ENCODE results near the gene BRF1. TPM values are rescaled to one million over a fixed set of nuclear protein-coding genes. Genes with fewer than 3 reads are reported as not detected.

BRF1 gene
- total RNA-seq, 4 donors from 2014 or later = 44.5 to 99.6 (median 56.2) TPM

GRCh38 chr14:105180592-105181548 is 119.9 kb downstream of the BRF1 start, which contains the start of gene NUDT14:
Gene NUDT14 (minus strand): TSS chr14:105181312. CDS start chr14:105181209, 103 bp downstream.
- H3K9me3 ChIP-seq = no peaks in the 10 kb centered on the region
- no peaks in the 10 kb centered on the region for H3K36me3 ChIP-seq
- H3K4me1 ChIP-seq = peaks cover 13 to 26% of the 10 kb centered on the region in 2 donors
- intact Hi-C loops (cut with DNase I) = no loop called here
- H3K27ac ChIP-seq = no peak within 1 kb of the TSS
- H3K27me3 ChIP-seq = no peaks in the 10 kb centered on the region
- 0 to 15% methylated on average over 4 to 10 of the region's 106 CpGs for WGBS, 2 donors
- H3K4me3 ChIP-seq (replicated peaks in 1 of 3) = peak within 1 kb of the TSS in 2 of 3 donors; percentile 52 to 55
- peak; percentile 82 to 83 for DNase-seq
- TF ChIP-seq, protein P1, sequence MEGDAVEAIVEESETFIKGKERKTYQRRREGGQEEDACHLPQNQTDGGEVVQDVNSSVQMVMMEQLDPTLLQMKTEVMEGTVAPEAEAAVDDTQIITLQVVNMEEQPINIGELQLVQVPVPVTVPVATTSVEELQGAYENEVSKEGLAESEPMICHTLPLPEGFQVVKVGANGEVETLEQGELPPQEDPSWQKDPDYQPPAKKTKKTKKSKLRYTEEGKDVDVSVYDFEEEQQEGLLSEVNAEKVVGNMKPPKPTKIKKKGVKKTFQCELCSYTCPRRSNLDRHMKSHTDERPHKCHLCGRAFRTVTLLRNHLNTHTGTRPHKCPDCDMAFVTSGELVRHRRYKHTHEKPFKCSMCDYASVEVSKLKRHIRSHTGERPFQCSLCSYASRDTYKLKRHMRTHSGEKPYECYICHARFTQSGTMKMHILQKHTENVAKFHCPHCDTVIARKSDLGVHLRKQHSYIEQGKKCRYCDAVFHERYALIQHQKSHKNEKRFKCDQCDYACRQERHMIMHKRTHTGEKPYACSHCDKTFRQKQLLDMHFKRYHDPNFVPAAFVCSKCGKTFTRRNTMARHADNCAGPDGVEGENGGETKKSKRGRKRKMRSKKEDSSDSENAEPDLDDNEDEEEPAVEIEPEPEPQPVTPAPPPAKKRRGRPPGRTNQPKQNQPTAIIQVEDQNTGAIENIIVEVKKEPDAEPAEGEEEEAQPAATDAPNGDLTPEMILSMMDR (IDR thresholded peaks at IDR 0.05) = peak in 1 of 6 experiments; percentile 18
- TF ChIP-seq POLR2A (IDR thresholded peaks at IDR 0.05) = peak in 1 of 2 donors; percentile 53

GRCh38 chr14:105179191-105179590 is 121.6 kb downstream of the BRF1 start:
- Histone ChIP-seq H3K4me3 (replicated peaks in 1 of 3) (no peak overlapping the region), H3K36me3 (no peaks in the 10 kb centered on the region), H3K27ac (no peak overlapping the region), H3K4me1 (peaks cover 13 to 26% of the 10 kb centered on the region in 2 donors), H3K9me3 (no peaks in the 10 kb centered on the region), H3K27me3 (no peaks in the 10 kb centered on the region)
- TF ChIP-seq, protein P1 (IDR thresholded peaks at IDR 0.05) = no peak
- no peak for TF ChIP-seq POLR2A (IDR thresholded peaks at IDR 0.05)
- no peak for DNase-seq
- 96 to 100% methylated on average over 3 to 8 of the region's 13 CpGs for WGBS, 2 donors
- intact Hi-C loops (cut with DNase I) = loop anchor here (5.0 kb wide), 1 partner anchor 82 kb away; no protein-coding TSS in a partner anchor

GRCh38 chr14:105178868-105179140 is 122.0 kb downstream of the BRF1 start:
- H3K36me3 ChIP-seq = no peaks in the 10 kb centered on the region
- 91 to 93% methylated on average over 9 to 11 of the region's 11 CpGs for WGBS, 2 donors
- TF ChIP-seq, protein P1 (IDR thresholded peaks at IDR 0.05) = no peak
- TF ChIP-seq POLR2A (IDR thresholded peaks at IDR 0.05) = no peak
- intact Hi-C loops (cut with DNase I) = loop anchor here (5.0 kb wide), 1 partner anchor 82 kb away; no protein-coding TSS in a partner anchor
- H3K27me3 ChIP-seq = no peaks in the 10 kb centered on the region
- no peak overlapping the region for H3K4me3 ChIP-seq (replicated peaks in 1 of 3)
- DNase-seq = no peak
- peaks cover 13 to 26% of the 10 kb centered on the region in 2 donors for H3K4me1 ChIP-seq
- no peak overlapping the region for H3K27ac ChIP-seq
- H3K9me3 ChIP-seq = no peaks in the 10 kb centered on the region

- no peak for DNase-seq
- WGBS, 2 donors = 91 to 96% methylated on average over 13 to 16 of the region's 19 CpGs
- no peak overlapping the region for H3K27ac ChIP-seq
- H3K4me3 ChIP-seq (replicated peaks in 1 of 3) = no peak overlapping the region
- peaks cover 13 to 26% of the 10 kb centered on the region in 2 donors for H3K4me1 ChIP-seq
- H3K27me3 ChIP-seq = no peaks in the 10 kb centered on the region
- no peak for TF ChIP-seq POLR2A (IDR thresholded peaks at IDR 0.05)
- TF ChIP-seq, protein P1 (IDR thresholded peaks at IDR 0.05) = no peak
- intact Hi-C loops (cut with DNase I) = loop anchor here (5.0 kb wide), 1 partner anchor 81 kb away; no protein-coding TSS in a partner anchor
- H3K36me3 ChIP-seq = no peaks in the 10 kb centered on the region
- no peaks in the 10 kb centered on the region for H3K9me3 ChIP-seq
Measured at GRCh38 chr14:105178069-105178867, 122.5 kb downstream of the BRF1 start.

All from thyroid gland (tissue), 4 donors.